ENCODE measurements around the gene CTIF. TPM values are rescaled to one million over a fixed set of nuclear protein-coding genes. Genes with fewer than 3 reads are reported as not detected.

Gene CTIF
- total and polyA plus RNA-seq, 4 donors = 10.6 to 26.7 (median 12.3) TPM

- Histone ChIP-seq H3K27me3 (ENCODE audit: control insufficient read depth in 4 of 4, insufficient read depth in 4 of 4, low read length in 3 of 4) (no peaks in the 10 kb centered on the region), H3K9ac (ENCODE audit: low read depth in 1 of 2, low read length in 2 of 2) (no peak overlapping the region), H3K36me3 (ENCODE audit: control insufficient read depth in 4 of 4, insufficient read depth in 3 of 4, low read depth in 1 of 4, low read length in 3 of 4) (no peaks in the 10 kb centered on the region), H3K4me3 (ENCODE audit: low read depth in 1 of 3, low read length in 3 of 3) (no peak overlapping the region), H3K27ac (ENCODE audit: low read depth in 1 of 2, low read length in 2 of 2) (no peak overlapping the region), H3K9me3 (ENCODE audit: control insufficient read depth in 4 of 4, low read length in 3 of 4) (peaks cover 0 to 4% (median 0%) of the 10 kb centered on the region in 4 donors), H3K4me1 (ENCODE audit: control insufficient read depth in 4 of 4, insufficient read depth in 4 of 4, low read length in 3 of 4) (no peaks in the 10 kb centered on the region)
- DNase-seq (ENCODE audit: low spot score) = no peak
- 85% methylated on average over 4 of the region's 4 CpGs for WGBS
- TF ChIP-seq HNF4A (conservative IDR thresholded peaks at IDR 0.05) = no peak
- TF ChIP-seq MAX (IDR thresholded peaks at IDR 0.05) = no peak
- TF ChIP-seq REST (IDR thresholded peaks at IDR 0.05) = no peak
- no peak for TF ChIP-seq SP1 (IDR thresholded peaks at IDR 0.05)
- TF ChIP-seq JUND (IDR thresholded peaks at IDR 0.05) = no peak
- no peak for TF ChIP-seq YY1 (IDR thresholded peaks at IDR 0.05)
- no peak for TF ChIP-seq HNF4G (IDR thresholded peaks at IDR 0.05)
- no peak for TF ChIP-seq ZBTB33 (IDR thresholded peaks at IDR 0.05)
- no peak for TF ChIP-seq NR2F2 (IDR thresholded peaks at IDR 0.05)
- no peak for TF ChIP-seq CTCF (IDR thresholded peaks at IDR 0.05; ENCODE audit: low read depth, low read length, missing input control)
- no peak for TF ChIP-seq FOXA2 (IDR thresholded peaks at IDR 0.05)
These were observed 35.9 kb upstream of the CTIF start for GRCh38 chr18:48502906-48503305.

GRCh38 chr18:48504819-48505218 lies 34.0 kb upstream of the CTIF start:
- Histone ChIP-seq H3K9me3 (ENCODE audit: control insufficient read depth in 4 of 4, low read length in 3 of 4) (peaks cover 0 to 4% (median 0%) of the 10 kb centered on the region in 4 donors), H3K4me1 (ENCODE audit: control insufficient read depth in 4 of 4, insufficient read depth in 4 of 4, low read length in 3 of 4) (no peaks in the 10 kb centered on the region), H3K27ac (ENCODE audit: low read depth in 1 of 2, low read length in 2 of 2) (no peak overlapping the region), H3K4me3 (ENCODE audit: low read depth in 1 of 3, low read length in 3 of 3) (no peak overlapping the region), H3K27me3 (ENCODE audit: control insufficient read depth in 4 of 4, insufficient read depth in 4 of 4, low read length in 3 of 4) (no peaks in the 10 kb centered on the region), H3K36me3 (ENCODE audit: control insufficient read depth in 4 of 4, insufficient read depth in 3 of 4, low read depth in 1 of 4, low read length in 3 of 4) (no peaks in the 10 kb centered on the region), H3K9ac (ENCODE audit: low read depth in 1 of 2, low read length in 2 of 2) (no peak overlapping the region)
- DNase-seq (ENCODE audit: low spot score) = no peak
- TF ChIP-seq FOXA2 (IDR thresholded peaks at IDR 0.05) (no peak), MAX (IDR thresholded peaks at IDR 0.05) (no peak), YY1 (IDR thresholded peaks at IDR 0.05) (no peak), RAD21 (IDR thresholded peaks at IDR 0.05) (no peak), RXRA (IDR thresholded peaks at IDR 0.05) (no peak), HNF4A (conservative IDR thresholded peaks at IDR 0.05) (no peak), NR2F2 (IDR thresholded peaks at IDR 0.05) (no peak), ATF3 (IDR thresholded peaks at IDR 0.05) (no peak), SP1 (IDR thresholded peaks at IDR 0.05) (no peak), TAF1 (conservative IDR thresholded peaks at IDR 0.05) (no peak), ZBTB33 (IDR thresholded peaks at IDR 0.05) (no peak), REST (IDR thresholded peaks at IDR 0.05) (no peak), GABPA (IDR thresholded peaks at IDR 0.05 in 1 of 2, conservative IDR thresholded peaks at IDR 0.05 in 1 of 2) (no peak), FOXA1 (IDR thresholded peaks at IDR 0.05) (no peak), EGR1 (IDR thresholded peaks at IDR 0.05; ENCODE audit: low read depth in 2 of 2) (no peak), HNF4G (IDR thresholded peaks at IDR 0.05) (no peak)

Data from liver (tissue), 9 donors.